ENCODE data around the gene SLC26A3.
"Not testable (repeated sequence)": the region's sequence is repeated elsewhere in the genome, so short reads cannot be mapped to it uniquely, and the experiment has no call there.

The SLC26A3 gene

DNA sequence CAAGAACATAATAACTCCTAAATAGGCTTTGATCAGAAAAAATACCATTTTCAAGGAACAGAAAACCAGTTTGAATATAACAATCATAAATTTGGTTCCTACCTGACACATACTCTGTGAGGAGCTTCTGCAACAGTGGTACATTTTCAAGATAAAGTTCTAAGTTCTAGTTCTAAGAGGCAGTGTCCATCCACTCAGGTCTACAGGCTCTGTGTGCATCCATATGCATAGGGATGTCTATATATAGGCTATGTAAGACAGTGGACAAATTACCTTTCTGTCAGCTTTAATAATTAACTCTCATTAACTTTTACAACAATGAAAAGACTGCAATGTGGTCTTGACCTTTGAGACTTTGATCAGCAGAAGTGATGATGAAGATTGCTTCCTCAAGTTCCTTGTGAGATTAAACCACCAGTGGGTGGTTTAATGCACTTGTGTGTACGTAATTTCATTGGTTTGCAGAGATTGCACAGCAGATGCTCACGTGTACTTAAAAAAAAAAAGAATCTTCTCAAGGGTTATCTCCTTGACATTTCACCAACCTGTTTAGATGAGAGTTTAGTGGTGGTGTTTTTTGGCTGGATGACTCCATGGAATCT lies at the start of gene SLC26A3:
Gene SLC26A3, minus strand, starts transcription at position 215 of the 602 bp plus-strand sequence. CDS start 8,714 bp downstream, outside the sequence.
- DNase-seq, result no peak
- no peak for ATAC-seq

DNA sequence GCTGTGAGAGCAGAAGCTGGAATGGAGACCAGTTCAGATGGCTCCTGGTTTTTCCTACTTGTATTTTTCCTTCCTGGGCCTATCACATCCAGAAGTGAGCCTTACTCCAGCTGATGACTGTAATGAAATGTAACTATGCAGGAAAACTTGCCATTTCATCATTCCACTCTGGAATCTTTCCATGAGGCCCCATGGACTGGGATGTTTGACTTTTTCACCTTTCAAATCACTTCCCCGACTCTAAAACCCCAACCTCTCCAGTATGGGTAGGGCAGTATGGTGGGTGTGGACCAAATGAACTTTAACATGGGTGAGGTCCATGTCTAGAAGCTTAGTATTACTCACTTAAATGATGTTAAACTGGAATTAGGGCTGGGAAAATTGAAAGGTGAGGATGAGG lies 47.6 kb upstream of the SLC26A3 start:
- ATAC-seq (no peak), DNase-seq (no peak)

DNA sequence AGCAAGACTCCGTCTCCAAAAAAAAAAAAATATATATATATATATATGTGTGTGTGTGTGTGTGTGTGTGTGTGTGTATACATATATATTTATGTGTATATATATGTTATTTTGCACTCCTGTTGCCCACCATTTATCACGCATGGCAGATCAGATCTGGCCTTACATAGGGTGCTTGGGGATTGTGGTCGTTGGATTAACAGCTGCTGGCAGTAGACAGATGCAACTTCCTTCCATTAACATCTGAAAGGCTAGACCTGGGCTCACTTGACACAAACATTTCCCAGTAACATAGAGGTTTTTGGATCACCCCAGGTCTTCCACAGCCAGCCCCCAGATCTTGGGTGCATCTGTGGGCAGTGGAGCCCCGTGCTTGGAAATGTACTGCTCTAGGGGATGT lies 47.2 kb upstream of the SLC26A3 start:
- DNase-seq (no peak), ATAC-seq (no peak)

DNA sequence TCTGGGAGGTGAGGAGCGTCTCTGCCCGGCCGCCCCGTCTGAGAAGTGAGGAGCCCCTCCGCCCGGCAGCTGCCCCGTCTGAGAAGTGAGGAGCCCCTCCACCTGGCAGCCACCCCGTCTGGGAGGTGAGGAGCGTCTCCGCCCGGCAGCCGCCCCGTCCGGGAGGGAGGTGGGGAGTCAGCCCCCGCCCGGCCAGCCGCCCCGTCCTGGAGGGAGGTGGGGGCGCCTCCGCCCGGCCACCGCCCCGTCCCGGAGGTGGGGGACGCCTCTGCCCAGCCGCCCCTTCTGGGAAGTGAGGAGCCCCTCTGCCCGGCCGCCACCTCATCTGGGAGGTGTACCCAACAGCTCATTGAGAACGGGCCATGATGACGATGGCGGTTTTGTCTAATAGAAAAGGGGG lies 45.2 kb upstream of the SLC26A3 start:
- ATAC-seq, DNase-seq: not testable (repeated sequence)

DNA sequence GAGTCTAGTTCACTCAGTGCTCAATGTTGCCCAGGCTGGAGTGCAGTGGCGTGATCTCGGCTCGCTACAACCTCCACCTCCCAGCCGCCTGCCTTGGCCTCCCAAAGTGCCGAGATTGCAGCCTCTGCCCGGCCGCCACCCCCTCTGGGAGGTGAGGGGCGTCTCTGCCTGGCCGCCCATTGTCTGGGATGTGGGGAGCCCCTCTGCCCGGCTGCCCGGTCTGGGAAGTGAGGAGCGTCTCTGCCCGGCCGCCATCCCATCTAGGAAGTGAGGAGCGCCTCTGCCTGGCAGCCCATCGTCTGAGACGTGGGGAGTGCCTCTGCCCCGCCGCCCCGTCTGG lies 44.8 kb upstream of the SLC26A3 start:
- not testable (repeated sequence) for ATAC-seq

GRCh38 chr7:107847168-107847835 lies 44.3 kb upstream of the SLC26A3 start:
- DNase-seq (no peak), ATAC-seq (no peak)

More for the DNA sequence above, 44.8 kb upstream of the SLC26A3 start:
- not testable (repeated sequence) for DNase-seq

GRCh38 chr7:107846324-107846723 lies 43.3 kb upstream of the SLC26A3 start:
- ATAC-seq (no peak), DNase-seq (no peak)

DNA sequence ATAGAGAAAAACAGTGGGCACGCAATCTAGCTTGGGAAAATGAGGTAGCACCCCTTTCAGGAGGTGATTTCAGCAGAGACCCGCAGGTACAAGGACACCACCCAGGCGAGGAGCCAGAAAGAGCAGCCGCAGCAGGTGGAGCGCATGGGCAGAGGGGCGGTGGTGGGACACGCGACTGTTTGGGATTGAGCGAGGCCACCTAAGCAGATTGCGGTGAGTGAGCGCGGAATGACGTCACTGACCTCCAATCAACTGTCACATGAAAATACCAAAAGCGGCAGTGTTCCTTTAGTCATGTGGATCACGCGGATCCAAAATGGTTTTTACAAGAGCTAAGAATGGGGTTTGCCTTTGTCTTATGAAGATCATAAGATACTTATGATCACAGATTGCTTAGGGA lies 40.2 kb upstream of the SLC26A3 start:
- DNase-seq (no peak), ATAC-seq (no peak)

GRCh38 chr7:107842213-107842612 lies 39.2 kb upstream of the SLC26A3 start:
- ATAC-seq (no peak), DNase-seq (no peak)

GRCh38 chr7:107838816-107839565 lies 36.0 kb upstream of the SLC26A3 start:
- DNase-seq (no peak), ATAC-seq (no peak)

DNA sequence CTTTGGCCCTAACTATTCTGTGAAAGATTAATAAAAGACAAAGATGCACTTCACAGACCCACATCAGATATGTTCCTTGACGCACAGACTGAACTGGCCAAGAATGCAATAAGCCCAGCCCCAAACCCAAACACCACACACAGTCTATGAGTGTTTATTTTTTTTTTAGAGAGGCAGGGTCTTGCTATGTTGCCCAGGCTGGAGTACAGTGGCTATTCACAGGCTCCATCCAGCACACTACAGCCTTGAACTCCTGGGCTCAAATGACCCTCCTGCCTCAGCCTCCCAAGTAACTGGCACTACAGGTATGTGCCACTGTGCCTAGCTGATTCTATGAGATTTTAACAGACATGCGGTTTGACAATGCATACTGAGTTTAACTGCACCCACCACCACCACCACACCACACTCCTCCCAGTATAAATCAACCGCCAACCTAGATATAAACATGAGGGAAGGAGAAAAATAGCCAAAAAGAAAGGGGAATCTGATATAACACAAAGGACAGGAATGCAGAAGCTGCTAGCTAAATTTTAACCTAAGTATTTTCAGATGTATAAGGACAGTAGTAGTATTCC lies 35.1 kb upstream of the SLC26A3 start:
- DNase-seq (no peak), ATAC-seq (no peak)

GRCh38 chr7:107837145-107837512 lies 34.1 kb upstream of the SLC26A3 start:
- DNase-seq, result no peak

DNA sequence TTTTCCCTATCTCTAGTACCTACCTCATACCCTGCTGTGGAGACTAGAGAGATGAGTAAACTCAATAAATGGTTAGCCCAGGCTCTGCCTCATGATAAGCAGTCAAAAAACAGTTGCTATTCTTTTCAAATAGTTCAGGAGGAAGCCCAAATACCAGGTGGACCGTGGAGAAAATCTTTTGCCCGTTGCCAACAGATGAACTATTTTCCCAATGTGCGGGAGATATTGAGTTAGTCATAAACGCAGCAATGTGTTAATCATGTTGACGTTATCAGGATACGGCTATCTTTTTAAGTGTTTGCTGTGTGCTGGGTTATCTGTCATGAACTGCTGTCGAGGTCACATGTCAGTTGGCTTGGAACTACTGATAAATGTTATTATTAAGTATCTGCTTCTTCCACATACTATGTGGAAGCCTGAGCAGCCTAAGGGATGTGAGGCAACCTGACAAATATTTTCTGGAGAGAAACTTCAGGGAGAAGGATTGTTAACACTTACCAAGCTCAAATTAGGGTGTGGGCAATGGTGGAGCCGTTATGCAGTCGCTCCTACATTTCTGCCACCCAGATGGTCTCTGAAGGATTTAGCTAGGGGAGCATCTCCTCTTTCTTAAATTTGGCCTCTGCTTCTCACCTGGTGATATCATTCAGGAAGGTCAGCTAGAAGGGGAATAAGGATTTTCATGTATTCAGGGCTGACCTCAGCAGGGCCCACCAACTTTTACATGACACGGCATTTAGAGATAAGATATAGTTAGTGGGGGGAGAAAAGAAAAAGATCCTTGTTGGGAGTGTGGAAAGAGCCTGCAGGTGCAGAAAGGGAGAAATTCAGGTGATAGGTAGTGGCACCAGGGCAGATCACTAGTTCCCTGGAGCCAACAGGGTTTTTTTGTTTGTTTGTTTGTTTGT lies 33.5 kb upstream of the SLC26A3 start:
- ATAC-seq, result no peak
- no peak for DNase-seq

More at GRCh38 chr7:107837145-107837512, 34.1 kb upstream of the SLC26A3 start:
- ATAC-seq, result no peak

DNA sequence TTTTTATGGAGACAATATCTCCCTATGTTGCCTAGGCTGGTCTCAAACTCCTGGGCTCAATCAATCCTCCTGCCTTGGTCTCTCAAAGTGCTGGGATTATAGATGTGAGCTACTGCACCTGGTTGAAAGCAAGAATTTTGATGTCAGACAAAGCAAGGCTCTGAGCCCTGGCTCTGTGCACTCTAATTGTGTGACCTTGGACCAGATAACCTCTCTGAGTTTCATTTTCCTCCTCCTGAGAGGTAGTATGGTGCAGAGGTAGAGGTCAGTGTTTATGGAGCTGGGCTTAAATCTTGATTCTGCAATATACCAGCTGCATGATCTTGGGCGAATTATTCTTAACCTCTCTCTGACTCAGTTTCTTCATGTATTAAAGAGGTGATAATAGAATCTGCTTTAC lies 31.4 kb upstream of the SLC26A3 start:
- DNase-seq, result no peak
- no peak for ATAC-seq

DNA sequence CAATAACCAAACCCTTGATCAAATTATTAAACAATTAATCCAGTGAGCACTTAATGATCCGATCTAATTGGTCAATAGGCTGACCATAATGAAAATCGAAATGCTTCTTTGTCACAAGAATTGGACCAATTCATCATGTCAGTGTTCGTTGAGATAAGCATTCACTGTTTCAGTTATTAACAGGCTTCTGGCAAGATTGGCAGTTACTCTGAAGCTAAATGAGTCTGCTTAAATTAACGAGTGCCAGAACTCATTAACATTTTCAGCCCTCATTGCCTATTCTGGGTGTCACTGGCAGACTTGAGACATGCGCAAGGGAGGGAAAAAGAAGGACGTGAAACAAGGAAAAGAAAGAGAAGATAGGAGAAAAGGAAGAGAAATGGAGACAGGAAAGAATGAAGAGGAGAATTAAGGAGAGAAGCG lies 30.7 kb upstream of the SLC26A3 start:
- no peak for ATAC-seq
- no peak for DNase-seq

DNA sequence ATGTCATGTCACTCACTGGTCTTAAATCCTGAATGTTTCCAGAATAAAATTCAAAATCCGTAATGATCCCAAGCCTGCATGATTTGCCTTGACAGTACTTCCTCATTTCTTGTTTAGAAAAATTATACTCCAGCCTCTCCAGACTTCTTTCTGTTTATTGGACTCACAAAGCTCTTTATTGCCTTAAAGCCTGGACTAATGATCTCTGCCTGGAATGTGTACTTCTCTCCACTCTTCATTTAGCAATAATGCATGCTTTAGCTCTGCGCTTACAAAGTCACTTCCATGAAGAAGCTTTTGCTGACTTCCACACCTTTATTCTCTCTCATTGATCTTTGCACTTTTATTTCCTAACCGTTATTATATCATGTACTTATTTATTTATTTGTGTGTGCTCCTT lies 27.4 kb upstream of the SLC26A3 start:
- ATAC-seq (no peak), DNase-seq (no peak)

GRCh38 chr7:107828540-107828939 lies 25.5 kb upstream of the SLC26A3 start:
- ATAC-seq, result no peak
- no peak for DNase-seq

DNA sequence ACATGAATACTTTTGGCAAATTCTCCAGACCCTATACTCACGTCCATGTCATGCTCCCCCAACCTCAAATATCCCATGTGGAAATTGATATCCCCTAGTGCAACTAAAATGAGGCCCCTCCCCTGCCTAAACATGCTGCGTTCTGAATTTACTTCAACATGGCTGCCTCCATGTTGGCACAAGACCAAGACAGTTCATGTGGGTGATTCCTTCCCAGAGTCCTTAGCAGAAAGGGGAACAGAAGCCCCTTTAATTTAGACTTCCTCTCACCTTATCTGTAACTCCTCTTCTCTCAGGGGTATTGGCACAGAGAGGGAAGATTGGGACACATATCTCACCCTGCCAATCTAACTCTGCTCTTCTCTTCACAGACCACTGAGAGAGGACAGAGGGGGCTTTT lies 24.5 kb upstream of the SLC26A3 start:
- no peak for DNase-seq

GRCh38 chr7:107826451-107826850 lies 23.4 kb upstream of the SLC26A3 start:
- DNase-seq (no peak), ATAC-seq (no peak)

More for the DNA sequence above, 24.5 kb upstream of the SLC26A3 start:
- ATAC-seq, result no peak

DNA sequence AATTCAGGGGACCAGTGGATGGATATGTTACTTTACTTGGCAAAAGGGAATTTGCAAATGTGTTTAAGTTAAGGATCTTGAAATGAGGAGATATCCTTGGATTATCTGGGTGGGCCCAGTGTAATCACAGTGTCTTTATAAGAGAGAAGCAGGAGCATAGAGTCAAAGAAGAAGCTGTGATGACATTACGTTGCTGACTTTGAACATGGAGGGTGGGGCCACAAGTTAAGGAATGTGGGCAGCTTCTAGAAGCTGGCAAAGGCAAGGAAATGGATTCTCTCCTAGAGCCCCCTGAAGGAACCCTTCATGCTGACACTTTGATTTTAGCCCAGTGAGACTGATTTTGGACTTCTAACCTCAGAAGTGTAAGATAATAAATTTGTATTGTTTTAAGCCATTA lies 21.8 kb upstream of the SLC26A3 start:
- DNase-seq (no peak), ATAC-seq (no peak)

DNA sequence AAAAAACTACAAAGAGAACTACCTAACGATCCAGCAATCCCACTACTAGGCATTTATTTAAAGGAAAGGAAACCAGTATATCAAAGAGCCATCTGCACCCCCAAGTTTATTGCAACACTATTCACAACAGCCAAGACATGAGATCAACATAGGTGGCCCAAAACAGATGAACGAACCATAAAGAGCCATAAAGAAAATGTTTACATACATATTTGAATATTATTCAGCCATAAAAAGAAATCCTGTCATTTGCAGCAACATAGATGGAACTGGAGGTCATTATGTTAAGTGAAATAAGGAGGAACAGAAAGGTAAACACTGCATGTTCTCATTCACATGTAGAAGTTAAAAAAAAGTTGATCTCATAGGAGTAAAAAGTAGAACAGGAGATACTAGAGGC lies 15.6 kb upstream of the SLC26A3 start:
- ATAC-seq, result no peak

GRCh38 chr7:107816011-107816566 lies 13.1 kb upstream of the SLC26A3 start:
- DNase-seq, result no peak

More for the DNA sequence above, 15.6 kb upstream of the SLC26A3 start:
- DNase-seq, result no peak

More at GRCh38 chr7:107816011-107816566, 13.1 kb upstream of the SLC26A3 start:
- ATAC-seq, result no peak
